ENCODE measurements around the gene DEGS1.
"Not testable (repeated sequence)": the region's sequence is repeated elsewhere in the genome, so short reads cannot be mapped to it uniquely, and the experiment has no call there.

Gene DEGS1

GRCh38 chr1:224181453-224181810, 1.6 kb upstream of the DEGS1 start:
- no peak for DNase-seq

GRCh38 chr1:224182057-224182865, 779 bp upstream of the DEGS1 start:
- DNase-seq = peak; percentile 69

GRCh38 chr1:224183591-224184312, 712 bp downstream of the DEGS1 start:
- peak; percentile 74 for DNase-seq

GRCh38 chr1:224185208-224185607, 2.2 kb downstream of the DEGS1 start:
- no peak for DNase-seq

GRCh38 chr1:224188286-224188685, 5.2 kb downstream of the DEGS1 start:
- DNase-seq = no peak

- DNase-seq = no peak
Measured at GRCh38 chr1:224189561-224189960, 6.5 kb downstream of the DEGS1 start.

- no peak for DNase-seq
Measured at GRCh38 chr1:224192082-224192788, 9.2 kb downstream of the DEGS1 start.

GRCh38 chr1:224193319-224193966, 10.4 kb downstream of the DEGS1 start:
- DNase-seq = no peak

- DNase-seq = no peak
Measured at GRCh38 chr1:224196813-224197600, 14.0 kb downstream of the DEGS1 start.

GRCh38 chr1:224198572-224198971, 15.5 kb downstream of the DEGS1 start:
- no peak for DNase-seq

- no peak for DNase-seq
Measured at GRCh38 chr1:224199679-224200078, 16.6 kb downstream of the DEGS1 start.

- DNase-seq = no peak
Measured at GRCh38 chr1:224201383-224201782, 18.3 kb downstream of the DEGS1 start.

GRCh38 chr1:224201853-224202252, 18.8 kb downstream of the DEGS1 start:
- no peak for DNase-seq

- peak; percentile 28 for DNase-seq
Measured at GRCh38 chr1:224203243-224204016, 20.4 kb downstream of the DEGS1 start.

GRCh38 chr1:224205438-224205840, 22.4 kb downstream of the DEGS1 start:
- DNase-seq = peak; percentile 80

- not testable (repeated sequence) for DNase-seq
Measured at GRCh38 chr1:224205931-224206538, 23.0 kb downstream of the DEGS1 start.

- peak; percentile 45 for DNase-seq
Measured at GRCh38 chr1:224211206-224211962, 28.3 kb downstream of the DEGS1 start.

- DNase-seq = no peak
Measured at GRCh38 chr1:224212618-224213061, 29.6 kb downstream of the DEGS1 start.

GRCh38 chr1:224213438-224214119, 30.5 kb downstream of the DEGS1 start:
- peak; percentile 85 for DNase-seq

- DNase-seq = no peak
Measured at GRCh38 chr1:224216382-224216781, 33.3 kb downstream of the DEGS1 start.
